ENCODE measurements around the gene CRELD1.

- TF ChIP-seq CTCF (IDR thresholded peaks at IDR 0.05 in 2 of 3, conservative IDR thresholded peaks at IDR 0.05 in 1 of 3; ENCODE audit: control insufficient read depth in 2 of 3, extremely low read depth in 1 of 3, insufficient read depth in 1 of 3, low read depth in 3 of 3, low read length in 3 of 3) (no peak), ATF3 (IDR thresholded peaks at IDR 0.05; ENCODE audit: borderline replicate concordance, extremely low read depth, low read depth, low read length) (no peak), REST (IDR thresholded peaks at IDR 0.05; ENCODE audit: low read depth, low read length) (no peak), KAT2A (conservative IDR thresholded peaks at IDR 0.05; ENCODE audit: control insufficient read depth, low read depth, low read length) (no peak), POLR2A (IDR thresholded peaks at IDR 0.05; ENCODE audit: low read depth, low read length) (no peak), EP300 (IDR thresholded peaks at IDR 0.05; ENCODE audit: borderline replicate concordance in 1 of 2, control insufficient read depth in 1 of 2, low read depth in 2 of 2, low read length in 2 of 2) (no peak), SREBF2 (IDR thresholded peaks at IDR 0.05; ENCODE audit: low read length) (no peak), EZH2 (IDR thresholded peaks at IDR 0.05; ENCODE audit: borderline replicate concordance, control insufficient read depth, low read depth, low read length) (no peak), ZBTB11 (CRISPR knock-in tag; IDR thresholded peaks at IDR 0.05) (no peak), NRF1 (conservative IDR thresholded peaks at IDR 0.05; ENCODE audit: low read depth, low read length) (no peak), ETV6 (conservative IDR thresholded peaks at IDR 0.05 in 1 of 2, IDR thresholded peaks at IDR 0.05 in 1 of 2; ENCODE audit: borderline replicate concordance in 1 of 2, low read depth in 1 of 2) (no peak), GABPA (IDR thresholded peaks at IDR 0.05; ENCODE audit: low read depth) (no peak), YY1 (IDR thresholded peaks at IDR 0.05; ENCODE audit: low read depth, low read length) (no peak), ZNF687 (IDR thresholded peaks at IDR 0.05) (no peak)
Observed at GRCh38 chr3:9912294-9912935, 21.2 kb upstream of the CRELD1 start.
